GM18861 (cell line): ENCODE measurements around the gene LEUTX.
"Not testable (repeated sequence)": the region's sequence is repeated elsewhere in the genome, so short reads cannot be mapped to it uniquely, and the experiment has no call there.

Source experiments
- ATAC-seq: cut with Tn5 transposase; IDR thresholded peaks from one replicate; pipeline ENCODE4 v1.9.1; 2021; ENCODE audit not compliant: unreplicated experiment

The LEUTX gene

GRCh38 chr19:39778763-39779162, at the start of gene LEUTX:
TSS of gene LEUTX (plus strand) at chr19:39778854. CDS start at chr19:39778921, 67 bp downstream.
- no peak for ATAC-seq

- ATAC-seq = no peak
Observed at GRCh38 chr19:39729594-39729993, 49.1 kb upstream of the LEUTX start.

GRCh38 chr19:39731685-39732084, 47.0 kb upstream of the LEUTX start:
- ATAC-seq = no peak

GRCh38 chr19:39733841-39734240, 44.8 kb upstream of the LEUTX start:
- no peak for ATAC-seq

- ATAC-seq = no peak
Observed at GRCh38 chr19:39735688-39736087, 43.0 kb upstream of the LEUTX start.

GRCh38 chr19:39736088-39736487, 42.6 kb upstream of the LEUTX start:
- no peak for ATAC-seq

- no peak for ATAC-seq
Observed at GRCh38 chr19:39737351-39737750, 41.3 kb upstream of the LEUTX start.

GRCh38 chr19:39737891-39738290, 40.8 kb upstream of the LEUTX start, which contains the start of gene CLC:
TSS of gene CLC (minus strand) at chr19:39738029. CDS start at chr19:39737952, 77 bp downstream.
- ATAC-seq = no peak

GRCh38 chr19:39738814-39739213, 39.8 kb upstream of the LEUTX start:
- ATAC-seq = no peak

- ATAC-seq = no peak
Observed at GRCh38 chr19:39740395-39740794, 38.3 kb upstream of the LEUTX start.

- ATAC-seq = no peak
Observed at GRCh38 chr19:39745643-39746042, 33.0 kb upstream of the LEUTX start.

- no peak for ATAC-seq
Observed at GRCh38 chr19:39746836-39747529, 31.7 kb upstream of the LEUTX start.

GRCh38 chr19:39749981-39750380, 28.7 kb upstream of the LEUTX start:
- no peak for ATAC-seq

GRCh38 chr19:39752390-39752789, 26.3 kb upstream of the LEUTX start:
- no peak for ATAC-seq

GRCh38 chr19:39752795-39753194, 25.9 kb upstream of the LEUTX start:
- no peak for ATAC-seq

- no peak for ATAC-seq
Observed at GRCh38 chr19:39754544-39754943, 24.1 kb upstream of the LEUTX start.

- ATAC-seq = no peak
Observed at GRCh38 chr19:39754971-39755370, 23.7 kb upstream of the LEUTX start.

GRCh38 chr19:39759457-39760184, 19.0 kb upstream of the LEUTX start:
- no peak for ATAC-seq

- not testable (repeated sequence) for ATAC-seq
Observed at GRCh38 chr19:39761851-39762250, 16.8 kb upstream of the LEUTX start.

GRCh38 chr19:39765091-39766076, 13.3 kb upstream of the LEUTX start:
- ATAC-seq = no peak

GRCh38 chr19:39768334-39768733, 10.3 kb upstream of the LEUTX start:
- no peak for ATAC-seq
